Activated naive CD4-positive, alpha-beta T cell treated with anti-CD3 and anti-CD28 coated beads, Interleukin-2, amount 50 U/mL, for 16 hours (primary cell): Measurements from ENCODE around the gene QRFP.
"Not testable (repeated sequence)": the region's sequence is repeated elsewhere in the genome, so short reads cannot be mapped to it uniquely, and the experiment has no call there.

ENCODE experiments used
- DNase-seq: peaks from one replicate; pipeline ENCODE4 v3.0.0-alpha.2; 2020

Gene QRFP

DNA sequence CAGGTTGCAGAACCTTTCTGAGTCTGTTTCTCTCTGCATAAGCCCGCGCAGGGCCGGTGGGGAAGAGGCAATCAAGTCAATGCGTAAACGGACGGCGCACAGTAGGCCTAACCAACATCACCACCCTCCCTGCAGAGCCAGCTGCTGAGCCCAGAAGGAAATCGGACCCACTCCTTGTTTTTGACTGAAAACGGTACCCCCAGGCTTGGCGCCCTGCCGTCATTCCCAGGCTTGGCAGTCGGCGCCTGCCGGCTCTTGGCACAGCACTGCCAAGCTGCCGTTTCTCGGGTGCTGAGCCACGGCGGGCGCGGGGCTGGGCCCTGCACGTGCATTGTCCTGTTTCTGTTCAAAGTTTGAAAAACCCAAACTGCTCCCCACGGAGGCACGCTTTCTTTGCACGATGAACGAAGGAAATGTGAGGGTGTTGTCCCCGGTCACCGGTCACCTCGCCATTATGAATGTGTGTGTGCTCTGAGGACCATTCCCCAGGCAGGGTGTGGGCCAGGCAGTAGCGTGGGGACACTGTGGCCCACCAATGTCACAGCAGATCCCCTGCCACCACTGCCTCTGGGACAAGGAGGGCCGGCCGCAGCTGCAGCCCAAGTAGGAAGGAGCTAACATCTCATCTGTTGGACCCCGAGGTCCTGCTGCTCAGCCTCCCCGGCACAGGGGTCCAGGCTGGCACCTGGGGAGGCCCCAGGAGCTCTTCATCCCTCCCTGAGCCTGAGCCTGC is 22.4 kb upstream of the QRFP start:
- DNase-seq: no peak

DNA sequence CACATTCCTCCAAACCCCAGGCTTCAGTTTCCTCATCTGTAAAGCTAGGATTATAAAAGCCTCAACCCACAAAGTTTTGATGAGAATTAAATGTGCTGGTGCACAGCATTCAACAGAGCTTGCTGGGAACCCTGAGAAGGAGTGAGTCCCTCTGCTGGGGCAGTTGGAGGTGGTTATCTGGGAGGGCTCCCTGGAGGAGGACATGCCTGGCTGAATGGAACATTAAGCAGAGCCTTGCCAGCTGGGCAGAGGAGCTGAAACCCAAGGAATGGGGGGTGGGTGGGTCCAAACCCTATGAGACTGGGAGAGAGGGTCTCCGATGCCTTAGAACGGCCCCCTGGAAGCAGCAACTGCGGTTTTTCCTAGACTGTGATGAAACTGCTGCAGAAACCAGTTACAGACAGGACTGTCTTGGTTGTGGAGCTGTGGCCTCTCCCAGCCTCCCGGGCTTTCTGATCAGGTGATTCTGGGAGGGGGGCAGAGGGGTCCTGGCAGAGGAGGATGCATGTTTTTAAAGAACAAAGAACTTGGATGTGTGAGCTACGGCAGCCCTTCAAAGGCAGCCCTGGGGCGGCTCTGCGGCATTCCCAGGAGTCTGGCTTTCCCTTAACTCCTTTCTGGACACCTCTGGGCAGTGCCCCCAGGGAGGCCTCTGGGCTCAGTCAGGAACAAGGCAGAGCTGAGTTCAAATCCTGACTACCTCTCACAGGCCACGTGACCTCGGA is 21.7 kb upstream of the QRFP start:
- no peak for DNase-seq

- DNase-seq: no peak
These were observed 20.8 kb upstream of the QRFP start for GRCh38 chr9:130917168-130917960.

DNA sequence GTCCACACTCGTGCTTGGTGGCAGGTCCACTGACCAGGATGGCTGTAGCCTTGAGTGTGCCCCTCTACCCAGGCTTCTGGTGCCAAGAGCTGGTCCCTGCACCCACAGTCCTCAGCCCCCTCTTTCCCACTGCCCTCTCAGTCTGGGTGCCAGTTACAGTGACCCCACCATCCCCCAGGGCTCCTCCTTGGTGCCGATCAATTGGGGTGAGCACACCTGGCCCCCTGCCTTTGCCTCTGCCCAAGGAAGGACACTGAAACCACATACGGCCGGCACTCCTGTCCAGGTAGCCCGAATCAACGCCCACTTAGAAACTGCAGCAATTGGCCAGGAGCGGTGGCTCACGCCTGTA is 18.5 kb upstream of the QRFP start:
- no peak for DNase-seq

- no peak for DNase-seq
These were observed 17.9 kb upstream of the QRFP start for GRCh38 chr9:130914417-130915095.

DNA sequence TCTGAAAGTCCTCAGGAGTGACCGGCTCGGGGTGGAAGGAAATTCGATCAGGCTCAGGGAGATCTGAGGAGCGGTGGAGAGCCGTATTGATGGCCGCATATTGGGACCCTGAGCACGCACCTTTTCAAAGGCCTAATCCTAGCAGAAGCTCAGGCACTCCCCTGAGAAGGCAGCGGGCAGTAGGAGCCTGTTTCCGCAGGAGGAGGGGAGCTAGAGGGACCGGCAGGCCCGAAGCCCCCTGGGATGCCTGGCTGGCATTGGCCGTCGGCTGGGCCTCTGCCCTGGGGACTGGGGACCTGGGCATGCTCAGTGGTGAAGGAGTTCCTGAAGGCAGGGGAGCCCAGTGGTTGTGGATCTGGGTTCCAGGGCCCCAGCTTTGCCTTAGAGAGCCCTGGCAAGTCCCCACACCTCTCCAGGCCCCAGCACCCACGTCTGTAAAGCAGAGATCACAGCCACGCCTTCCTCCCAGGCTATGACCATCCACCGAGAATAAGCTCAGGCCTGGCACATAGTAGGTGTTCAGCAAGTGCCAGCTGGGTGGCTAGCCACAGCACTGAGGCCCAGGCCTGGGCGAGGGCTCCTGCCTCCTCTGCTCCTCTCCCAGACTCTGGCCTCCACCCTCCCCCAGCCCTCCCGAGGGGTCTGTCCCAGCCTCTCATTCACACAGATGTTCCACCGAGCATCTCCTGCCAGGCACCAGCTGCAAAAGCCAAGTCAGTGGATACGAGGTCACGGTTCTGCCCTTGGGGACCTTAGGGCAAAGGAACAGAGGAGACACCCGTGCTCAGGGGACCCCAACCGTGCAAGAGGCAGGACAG is 17.2 kb upstream of the QRFP start:
- no peak for DNase-seq

DNA sequence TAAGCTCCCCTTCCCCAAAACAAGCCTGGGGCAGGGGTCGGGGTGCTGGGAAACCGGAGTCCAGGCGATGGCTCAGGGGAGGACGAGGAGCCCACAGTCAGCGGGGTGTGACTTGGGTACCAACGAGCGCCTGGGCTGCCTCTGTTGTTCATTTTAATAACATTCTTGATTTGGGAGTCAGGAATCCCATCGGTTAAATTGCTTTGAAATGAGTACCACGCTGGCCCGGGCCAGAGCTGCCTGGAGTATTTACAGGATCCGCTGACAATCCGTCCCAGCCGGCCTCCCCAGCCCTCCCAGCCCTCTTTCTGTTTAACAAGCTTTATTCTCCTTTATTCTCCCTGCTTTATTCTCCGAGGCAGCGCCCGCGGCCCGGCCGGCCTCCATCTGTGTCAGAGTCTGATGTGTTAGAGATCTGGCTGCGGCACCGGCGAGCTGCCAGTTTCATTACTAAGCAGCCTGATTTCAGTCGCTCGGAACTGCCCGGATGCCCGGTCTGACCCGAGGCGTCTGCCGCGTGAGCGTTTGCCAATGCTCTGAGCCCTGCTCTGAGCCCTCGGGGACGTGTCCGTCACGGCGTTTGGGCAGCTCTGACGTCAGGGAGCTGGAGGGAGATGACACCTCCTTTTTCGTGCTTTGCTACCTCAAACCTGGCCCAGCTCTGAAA is 16.5 kb upstream of the QRFP start:
- DNase-seq: no peak

GRCh38 chr9:130911254-130912049 is 14.8 kb upstream of the QRFP start:
- DNase-seq: no peak

GRCh38 chr9:130910670-130911069 is 14.1 kb upstream of the QRFP start:
- not testable (repeated sequence) for DNase-seq

DNA sequence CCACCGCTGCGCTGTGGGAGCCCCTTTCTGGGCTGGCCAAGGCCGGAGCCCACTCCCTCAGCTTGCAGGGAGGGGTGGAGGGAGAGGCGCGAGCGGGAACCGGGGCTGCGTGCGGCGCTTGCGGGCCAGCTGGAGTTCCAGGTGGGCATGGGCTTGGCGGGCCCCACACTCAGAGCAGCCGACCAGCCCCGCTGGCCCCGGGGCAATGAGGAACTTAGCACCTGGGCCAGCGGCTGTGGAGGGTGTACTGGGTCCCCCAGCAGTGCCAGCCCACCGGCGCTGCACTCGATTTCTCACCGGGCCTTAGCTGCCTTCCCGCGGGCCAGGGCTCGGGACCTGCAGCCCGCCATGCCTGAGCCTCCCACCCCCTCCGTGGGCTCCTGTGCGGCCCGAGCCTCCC is 13.4 kb upstream of the QRFP start:
- not testable (repeated sequence) for DNase-seq

- DNase-seq: no peak
These were observed 12.3 kb upstream of the QRFP start for GRCh38 chr9:130908878-130909355.

GRCh38 chr9:130908146-130908877 is 11.7 kb upstream of the QRFP start:
- no peak for DNase-seq

DNA sequence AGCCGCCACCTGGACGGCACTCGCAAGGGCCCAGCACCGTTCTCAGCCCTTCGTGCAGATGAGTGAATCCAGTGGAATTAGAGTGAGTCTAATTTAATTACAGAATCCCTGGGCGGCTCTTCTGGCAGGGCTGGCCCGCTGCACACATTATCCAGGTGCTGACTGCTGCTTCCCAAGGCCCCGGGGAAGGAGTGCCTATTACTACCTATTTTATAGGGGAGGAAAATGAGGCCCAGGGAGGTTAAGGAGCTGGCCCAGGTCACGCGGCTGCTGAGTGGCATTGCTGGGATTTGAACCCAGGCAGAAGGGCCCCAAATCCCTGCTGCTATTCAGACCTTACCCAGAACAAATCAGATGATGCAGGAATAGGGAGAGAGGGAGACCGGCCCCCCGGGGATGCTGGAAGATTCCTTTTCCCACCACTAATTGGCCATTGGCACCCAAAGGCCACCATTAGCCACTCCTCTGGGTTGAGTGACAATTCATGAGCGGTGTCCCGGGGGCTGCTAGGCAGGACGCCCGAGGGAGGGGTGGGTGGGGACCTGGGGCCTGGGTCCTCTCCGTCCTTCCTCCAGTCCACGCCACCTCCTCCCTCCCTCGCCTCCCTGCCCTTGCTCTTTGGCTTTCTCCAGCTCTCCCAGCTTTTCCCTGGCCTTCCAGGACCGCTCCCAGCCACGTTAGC is 10.3 kb upstream of the QRFP start:
- DNase-seq: no peak

GRCh38 chr9:130905902-130906734 is 9.5 kb upstream of the QRFP start:
- DNase-seq: no peak

- no peak for DNase-seq
These were observed 8.7 kb upstream of the QRFP start for GRCh38 chr9:130905125-130905901.

DNA sequence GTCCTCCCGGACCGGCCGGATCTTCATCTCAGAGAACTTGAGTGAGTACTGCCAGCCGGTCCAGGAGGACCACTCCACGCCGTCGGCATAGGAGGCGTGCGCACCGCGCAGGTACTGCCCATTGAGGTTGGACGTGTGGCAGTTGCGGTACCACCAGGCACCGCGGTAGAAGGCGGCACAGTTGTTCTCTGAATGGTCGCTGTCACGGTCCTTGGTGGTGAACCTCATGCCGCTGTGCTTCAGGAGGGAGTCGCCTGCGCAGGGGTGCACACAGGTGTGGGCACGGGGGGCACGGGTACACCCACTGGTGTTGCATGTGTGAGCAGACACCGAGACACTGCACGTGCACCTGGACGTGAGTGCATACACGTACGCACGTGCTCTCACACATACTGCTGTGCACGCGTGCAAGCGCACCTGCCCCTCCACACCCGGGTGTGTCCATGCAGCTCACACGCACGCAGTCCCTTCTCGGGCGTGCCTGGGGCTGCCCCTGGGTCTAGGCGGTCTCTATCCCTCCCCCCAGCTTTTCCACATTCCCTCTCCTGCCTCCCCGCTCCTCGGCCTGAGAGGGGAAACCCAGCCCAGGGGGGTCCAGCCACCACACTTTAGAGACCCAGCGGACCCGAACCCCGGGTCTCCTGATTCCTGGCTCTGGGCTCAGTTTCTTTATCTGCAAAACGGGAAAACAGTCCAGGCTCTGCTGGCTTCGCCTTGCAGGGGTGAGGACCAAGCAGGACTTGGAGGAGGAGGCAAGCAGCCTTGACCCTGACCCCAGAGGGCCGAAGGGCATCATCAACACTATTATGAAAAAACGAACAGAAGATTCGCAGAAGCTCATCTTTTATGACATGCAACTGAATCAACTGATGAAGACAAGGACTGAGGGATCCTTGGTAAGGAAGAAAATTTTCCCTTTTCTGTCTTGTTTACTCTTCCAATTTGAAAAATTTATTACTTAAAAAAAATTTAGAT is 7.7 kb upstream of the QRFP start:
- DNase-seq: no peak
